Keratinocyte (primary cell): Measurements from ENCODE around the gene MAN1C1.

ENCODE experiments used
- EZH2 ChIP-seq: IDR thresholded peaks from one replicate; pipeline ENCODE4 v1.6.1; 2012; ENCODE audit warnings: inconsistent platforms, mild to moderate bottlenecking, low read length, moderate library complexity
- TF ChIP-seq, protein P1 (sequence below), 3 experiments: IDR thresholded peaks in 1 of 3; conservative IDR thresholded peaks in 1 of 3; optimal IDR thresholded peaks in 1 of 3; 2 replicates in 2 of 3; 3 replicates in 1 of 3; pipeline versions ENCODE3 to v1.5.1; 2011; ENCODE audit warnings: low read length in 3 of 3, mild to moderate bottlenecking in 3 of 3, moderate library complexity in 2 of 3, control low read depth in 1 of 3, inconsistent platforms in 1 of 3; ENCODE audit not compliant: insufficient read depth in 2 of 3; ENCODE audit errors: extremely low read depth in 1 of 3

DNA sequence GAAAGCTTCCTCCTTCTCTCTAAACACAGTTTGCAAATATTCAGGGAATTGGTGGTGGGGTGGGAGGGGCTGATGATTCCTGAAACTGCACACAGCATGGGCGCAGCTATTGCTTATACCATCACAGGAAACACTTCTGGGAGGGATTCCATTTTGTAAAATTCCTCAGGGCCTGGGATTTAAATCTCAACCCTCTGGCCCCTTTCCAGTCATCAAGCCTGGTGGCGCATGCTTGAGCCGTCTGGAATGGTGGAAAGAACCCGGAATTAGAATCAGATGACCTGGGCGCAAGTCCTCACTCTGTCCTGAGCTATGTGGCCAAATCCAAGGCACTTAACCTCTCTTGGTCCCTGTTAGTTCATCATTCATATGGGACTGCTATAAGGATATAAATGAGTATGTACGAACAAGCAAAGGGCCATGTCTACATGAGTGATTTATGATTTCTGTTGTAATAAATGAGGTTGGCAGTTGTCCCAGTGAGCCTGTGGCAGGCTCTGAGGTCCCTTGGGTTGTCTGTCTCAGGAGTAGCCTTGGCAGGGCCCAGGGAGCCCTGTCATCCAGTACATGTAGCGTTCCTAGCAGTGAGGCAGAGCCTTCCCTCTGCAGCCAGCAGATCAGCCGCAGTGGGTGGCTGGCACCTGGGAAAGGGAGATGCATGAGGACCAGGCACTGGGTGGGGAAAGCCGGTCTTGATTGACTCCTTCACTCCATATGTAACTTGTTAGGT, 72.0 kb downstream of the MAN1C1 start:
- TF ChIP-seq, protein P1, sequence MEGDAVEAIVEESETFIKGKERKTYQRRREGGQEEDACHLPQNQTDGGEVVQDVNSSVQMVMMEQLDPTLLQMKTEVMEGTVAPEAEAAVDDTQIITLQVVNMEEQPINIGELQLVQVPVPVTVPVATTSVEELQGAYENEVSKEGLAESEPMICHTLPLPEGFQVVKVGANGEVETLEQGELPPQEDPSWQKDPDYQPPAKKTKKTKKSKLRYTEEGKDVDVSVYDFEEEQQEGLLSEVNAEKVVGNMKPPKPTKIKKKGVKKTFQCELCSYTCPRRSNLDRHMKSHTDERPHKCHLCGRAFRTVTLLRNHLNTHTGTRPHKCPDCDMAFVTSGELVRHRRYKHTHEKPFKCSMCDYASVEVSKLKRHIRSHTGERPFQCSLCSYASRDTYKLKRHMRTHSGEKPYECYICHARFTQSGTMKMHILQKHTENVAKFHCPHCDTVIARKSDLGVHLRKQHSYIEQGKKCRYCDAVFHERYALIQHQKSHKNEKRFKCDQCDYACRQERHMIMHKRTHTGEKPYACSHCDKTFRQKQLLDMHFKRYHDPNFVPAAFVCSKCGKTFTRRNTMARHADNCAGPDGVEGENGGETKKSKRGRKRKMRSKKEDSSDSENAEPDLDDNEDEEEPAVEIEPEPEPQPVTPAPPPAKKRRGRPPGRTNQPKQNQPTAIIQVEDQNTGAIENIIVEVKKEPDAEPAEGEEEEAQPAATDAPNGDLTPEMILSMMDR (optimal IDR thresholded peaks at IDR 0.05 in 1 of 3, IDR thresholded peaks at IDR 0.05 in 1 of 3, conservative IDR thresholded peaks at IDR 0.05 in 1 of 3; ENCODE audit: extremely low read depth in 1 of 3, insufficient read depth in 2 of 3, low read length in 3 of 3), result no peak
- no peak for TF ChIP-seq EZH2
